Left ventricle myocardium inferior (tissue), 1 donor: Measurements from ENCODE around the gene INTS11. TPM values are rescaled to one million over a fixed set of nuclear protein-coding genes. Genes with fewer than 3 reads are reported as not detected.

Source experiments
- DNase-seq: peaks from one replicate; pipeline ENCODE4 v3.0.0-alpha.2; 2020
- H3K27ac ChIP-seq: fragments of 200-600 bp; replicated peaks from 2 replicates; pipeline ENCODE4 v1.8.0; 2021
- H3K27me3 ChIP-seq: fragments of 200-600 bp; 2 replicates; pipeline ENCODE4 v1.8.0; 2021; ENCODE audit warnings: low read depth
- H3K36me3 ChIP-seq: fragments of 200-600 bp; 2 replicates; pipeline ENCODE4 v1.8.0; 2021
- H3K4me1 ChIP-seq: fragments of 200-600 bp; 2 replicates; pipeline ENCODE4 v1.8.0; 2021
- H3K4me3 ChIP-seq: fragments of 200-600 bp; 2 replicates; pipeline ENCODE4 v1.8.0; 2021; ENCODE audit warnings: mild to moderate bottlenecking, moderate library complexity
- H3K9me3 ChIP-seq: fragments of 200-600 bp; replicated peaks from 2 replicates; pipeline ENCODE4 v1.8.0; 2021
- intact Hi-C: fragments of 100-400 bp; cut with micrococcal nuclease; formaldehyde crosslinking; loops from one replicate; pipeline ENCODE4 v1.11.0; 2022
- total RNA-seq: library from RNA; stranded (reverse); fragmentation: NEBNext Ultra II Directional; extraction: Animal tissue kit (Norgen Biotek cat#: 25700); gene quantifications from one replicate; pipeline ENCODE4 v1.2.1, GENCODE V29; 2021
- TF ChIP-seq, protein P1 (sequence below): fragments of 200-600 bp; IDR thresholded peaks from 2 replicates; pipeline ENCODE4 v1.8.0; 2021; ENCODE audit warnings: antibody characterized with exemption, mild to moderate bottlenecking, borderline replicate concordance
- donor health status: DM: no; HTN: yes; CAD: no; lungs with severe emphysema.

The INTS11 gene
- total RNA-seq, 1 donor from 2014 or later = 70.1 TPM

DNA sequence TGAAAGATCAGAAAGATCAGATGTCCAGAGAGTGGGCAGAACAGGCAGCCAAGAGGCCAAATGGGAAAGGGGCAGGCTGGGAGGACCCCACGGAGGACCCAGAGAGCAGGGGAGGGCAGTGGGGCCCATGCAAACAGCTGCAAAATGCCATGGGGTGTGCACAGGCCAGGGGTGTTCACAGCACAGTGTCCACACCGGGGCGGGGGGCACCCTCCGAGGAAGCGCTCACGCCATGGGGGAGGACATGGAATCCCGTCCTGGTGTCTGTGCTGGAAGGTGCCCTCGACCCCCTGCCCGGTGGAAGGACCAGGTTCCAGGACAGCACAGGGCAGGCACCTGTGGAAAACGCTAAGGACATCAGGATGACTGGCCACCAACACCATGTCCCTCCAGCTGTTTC, 1.5 kb downstream of the INTS11 start:
- Histone ChIP-seq H3K4me1 (peaks cover 92% of the 10 kb centered on the region), H3K27me3 (no peaks in the 10 kb centered on the region), H3K36me3 (peaks cover 49% of the 10 kb centered on the region), H3K9me3 (no peaks in the 10 kb centered on the region), H3K4me3 (peak overlapping the region; percentile 89), H3K27ac (no peak overlapping the region)
- TF ChIP-seq, protein P1, sequence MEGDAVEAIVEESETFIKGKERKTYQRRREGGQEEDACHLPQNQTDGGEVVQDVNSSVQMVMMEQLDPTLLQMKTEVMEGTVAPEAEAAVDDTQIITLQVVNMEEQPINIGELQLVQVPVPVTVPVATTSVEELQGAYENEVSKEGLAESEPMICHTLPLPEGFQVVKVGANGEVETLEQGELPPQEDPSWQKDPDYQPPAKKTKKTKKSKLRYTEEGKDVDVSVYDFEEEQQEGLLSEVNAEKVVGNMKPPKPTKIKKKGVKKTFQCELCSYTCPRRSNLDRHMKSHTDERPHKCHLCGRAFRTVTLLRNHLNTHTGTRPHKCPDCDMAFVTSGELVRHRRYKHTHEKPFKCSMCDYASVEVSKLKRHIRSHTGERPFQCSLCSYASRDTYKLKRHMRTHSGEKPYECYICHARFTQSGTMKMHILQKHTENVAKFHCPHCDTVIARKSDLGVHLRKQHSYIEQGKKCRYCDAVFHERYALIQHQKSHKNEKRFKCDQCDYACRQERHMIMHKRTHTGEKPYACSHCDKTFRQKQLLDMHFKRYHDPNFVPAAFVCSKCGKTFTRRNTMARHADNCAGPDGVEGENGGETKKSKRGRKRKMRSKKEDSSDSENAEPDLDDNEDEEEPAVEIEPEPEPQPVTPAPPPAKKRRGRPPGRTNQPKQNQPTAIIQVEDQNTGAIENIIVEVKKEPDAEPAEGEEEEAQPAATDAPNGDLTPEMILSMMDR = no peak
- intact Hi-C loops = no loop called here
- no peak for DNase-seq

DNA sequence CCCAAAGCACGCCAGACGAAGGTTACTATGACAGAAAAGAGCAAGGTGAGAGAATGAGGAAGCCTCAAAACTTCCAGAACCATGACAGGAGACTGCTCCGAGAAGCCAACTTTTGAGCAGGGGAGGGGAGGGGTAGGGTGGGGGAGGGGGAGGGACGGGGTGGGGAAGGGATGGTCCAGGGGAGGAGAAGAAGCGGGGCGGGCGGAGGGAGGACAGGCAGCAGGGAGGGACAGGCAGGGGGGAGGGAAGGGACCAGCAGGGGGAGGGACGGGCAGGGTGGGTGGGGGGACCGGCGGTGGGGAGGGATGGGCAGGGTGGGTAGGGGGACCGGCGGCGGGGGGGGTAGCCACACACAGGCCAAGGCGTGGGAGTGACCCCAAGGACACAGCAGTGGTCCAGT, 2.0 kb downstream of the INTS11 start:
- Histone ChIP-seq H3K27ac (no peak overlapping the region), H3K4me1 (peaks cover 92% of the 10 kb centered on the region), H3K36me3 (peaks cover 49% of the 10 kb centered on the region), H3K27me3 (no peaks in the 10 kb centered on the region), H3K4me3 (no peak overlapping the region), H3K9me3 (no peaks in the 10 kb centered on the region)
- DNase-seq = no peak
- TF ChIP-seq, protein P1 = no peak
- intact Hi-C loops = no loop called here

DNA sequence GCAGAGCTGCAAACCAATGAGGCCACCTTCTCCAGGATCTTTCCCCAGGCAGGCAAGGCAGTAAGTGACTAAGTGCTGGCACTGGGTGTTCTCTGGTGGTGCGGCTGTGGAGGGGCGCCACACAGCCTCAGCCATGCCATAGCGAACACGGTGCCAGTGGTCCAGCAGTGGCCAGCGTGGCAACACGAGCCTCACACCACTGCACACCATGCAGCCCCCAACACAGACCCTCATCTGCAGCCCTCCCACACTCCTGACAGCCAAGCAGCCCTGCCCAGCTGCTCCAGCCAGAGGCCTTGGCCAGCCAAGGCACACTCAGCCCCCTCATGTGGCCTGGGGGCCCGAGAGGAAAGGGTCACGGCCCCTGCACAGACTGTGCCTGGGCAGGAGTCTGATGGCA, 3.0 kb downstream of the INTS11 start:
- DNase-seq = no peak
- intact Hi-C loops = no loop called here
- Histone ChIP-seq H3K4me3 (no peak overlapping the region), H3K4me1 (peaks cover 85% of the 10 kb centered on the region), H3K36me3 (peaks cover 51% of the 10 kb centered on the region), H3K27me3 (no peaks in the 10 kb centered on the region), H3K27ac (peak overlapping the region; percentile 19), H3K9me3 (no peaks in the 10 kb centered on the region)
- TF ChIP-seq, protein P1 = no peak

DNA sequence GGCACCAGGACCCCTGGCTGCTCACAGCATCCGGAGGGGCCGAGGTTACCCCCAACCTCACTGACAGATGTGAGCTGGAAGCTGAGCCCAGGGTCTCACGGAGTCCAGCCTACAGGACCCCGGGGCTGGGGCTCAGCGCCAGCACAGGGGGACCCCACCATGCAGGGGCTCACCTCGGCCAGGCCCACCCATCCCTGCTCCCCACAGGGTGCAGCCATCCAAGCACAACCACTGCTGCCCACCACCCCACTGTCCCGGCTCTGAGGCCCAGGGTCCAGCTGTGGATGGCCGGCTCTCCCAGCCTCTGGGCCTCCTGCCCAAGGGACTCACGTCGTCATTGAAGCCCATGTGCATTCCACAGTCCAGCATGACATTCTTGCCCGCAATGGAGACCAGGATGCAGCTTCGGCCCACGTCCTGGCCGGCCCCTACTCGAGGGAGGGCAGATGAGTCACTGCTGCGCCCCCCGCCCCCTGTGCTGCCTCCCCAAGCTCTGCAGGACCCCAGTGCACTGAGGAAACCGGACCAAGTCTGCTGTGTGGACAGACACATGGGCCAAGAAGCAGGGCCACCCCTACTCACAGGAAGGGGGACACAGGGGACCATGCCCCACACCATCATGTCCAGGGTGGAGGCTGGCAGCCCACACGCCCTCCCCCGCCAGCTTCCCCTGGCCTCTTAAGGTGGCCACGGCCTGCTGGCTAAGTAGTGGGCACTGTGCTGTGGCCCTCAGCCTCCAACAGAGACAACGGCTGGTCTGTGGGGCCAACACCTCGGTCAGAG, 3.6 kb downstream of the INTS11 start:
- Histone ChIP-seq H3K4me3 (no peak overlapping the region), H3K36me3 (peaks cover 51% of the 10 kb centered on the region), H3K4me1 (peaks cover 78% of the 10 kb centered on the region), H3K9me3 (no peaks in the 10 kb centered on the region), H3K27ac (peak overlapping the region; percentile 19), H3K27me3 (no peaks in the 10 kb centered on the region)
- intact Hi-C loops = no loop called here
- no peak for DNase-seq
- TF ChIP-seq, protein P1 = no peak

DNA sequence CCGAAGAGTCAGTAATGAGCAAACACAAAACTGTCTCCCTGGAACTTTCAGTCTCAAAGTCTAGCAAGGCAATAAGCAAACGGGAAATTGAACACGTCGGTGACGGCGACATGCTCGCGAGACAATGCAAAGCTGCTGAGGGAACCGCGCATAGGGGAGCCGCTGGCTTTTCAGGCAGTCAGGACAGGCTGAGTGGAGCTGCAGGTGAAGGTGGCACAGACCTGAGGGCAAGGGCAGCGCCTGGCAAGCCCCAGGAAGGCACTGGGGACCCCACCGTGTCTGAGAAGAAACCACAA, 4.9 kb downstream of the INTS11 start:
- Histone ChIP-seq H3K36me3 (peaks cover 59% of the 10 kb centered on the region), H3K4me1 (peaks cover 66% of the 10 kb centered on the region), H3K27ac (peak overlapping the region; percentile 81), H3K4me3 (no peak overlapping the region), H3K9me3 (no peaks in the 10 kb centered on the region), H3K27me3 (no peaks in the 10 kb centered on the region)
- intact Hi-C loops = no loop called here
- no peak for DNase-seq
- TF ChIP-seq, protein P1 = no peak
